Measurements from ENCODE around the gene VEPH1. TPM values are rescaled to one million over a fixed set of nuclear protein-coding genes. Genes with fewer than 3 reads are reported as not detected.

VEPH1 gene
- total and polyA plus RNA-seq, 9 of the 15 experiments (the other 6 are each of a cell fraction or from before 2014, with no cell fraction given) = 4.5 to 15.6 (median 5.8) TPM

- no peak for TF ChIP-seq SREBF2 (CRISPR knock-in tag; IDR thresholded peaks at IDR 0.05)
- TF ChIP-seq ZNF253 (CRISPR knock-in tag; conservative IDR thresholded peaks at IDR 0.05) = no peak
- TF ChIP-seq ZNF695 (CRISPR knock-in tag; IDR thresholded peaks at IDR 0.05) = no peak
- TF ChIP-seq ZNF121 (CRISPR knock-in tag; conservative IDR thresholded peaks at IDR 0.05) = no peak
- TF ChIP-seq ID3 (CRISPR knock-in tag; IDR thresholded peaks at IDR 0.05) = no peak
- TF ChIP-seq ID3 (tag; IDR thresholded peaks at IDR 0.05) = no peak
- TF ChIP-seq CBX3 (IDR thresholded peaks at IDR 0.05; ENCODE audit: borderline replicate concordance in 1 of 2, low read length in 2 of 2) = no peak
- no peak for TF ChIP-seq FIP1L1 (IDR thresholded peaks at IDR 0.05; ENCODE audit: low read depth, low read length, poor library complexity, severe bottlenecking)
- no peak for TF ChIP-seq FOS (IDR thresholded peaks at IDR 0.05; ENCODE audit: extremely low read depth, insufficient read length)
- TF ChIP-seq EP300 (IDR thresholded peaks at IDR 0.05; ENCODE audit: low read length) = 0 out of 2 replicates have a peak, but pooled peaks have one; percentile 9
- no peak for TF ChIP-seq FOXK1 (CRISPR knock-in tag; IDR thresholded peaks at IDR 0.05; ENCODE audit: borderline replicate concordance)
- TF ChIP-seq SRSF7 (optimal IDR thresholded peaks at IDR 0.05; ENCODE audit: low read depth, low read length) = no peak
- TF ChIP-seq XRCC3 (IDR thresholded peaks at IDR 0.05) = no peak
- no peak for TF ChIP-seq PHF8 (IDR thresholded peaks at IDR 0.05; ENCODE audit: borderline replicate concordance, low read length)
- TF ChIP-seq HBP1 (CRISPR knock-in tag; IDR thresholded peaks at IDR 0.05) = no peak
- TF ChIP-seq ZNF140 (CRISPR knock-in tag; IDR thresholded peaks at IDR 0.05) = no peak
- TF ChIP-seq HDAC6 (IDR thresholded peaks at IDR 0.05; ENCODE audit: low read depth, low read length) = no peak
- TF ChIP-seq ZNF518B (CRISPR knock-in tag; IDR thresholded peaks at IDR 0.05) = no peak
- no peak for TF ChIP-seq FOXA1 (IDR thresholded peaks at IDR 0.05; ENCODE audit: borderline replicate concordance)
- TF ChIP-seq ZNF175 (CRISPR knock-in tag; IDR thresholded peaks at IDR 0.05; ENCODE audit: low read depth) = 0 out of 2 replicates have a peak, but pooled peaks have one; percentile 32
- TF ChIP-seq CHD2 (IDR thresholded peaks at IDR 0.05; ENCODE audit: low read depth, low read length) = no peak
- TF ChIP-seq SMARCE1 (IDR thresholded peaks at IDR 0.05) = 0 out of 2 replicates have a peak, but pooled peaks have one; percentile 45
- no peak for TF ChIP-seq MAX (CRISPR knock-in tag; IDR thresholded peaks at IDR 0.05)
- no peak for TF ChIP-seq MBD1 (CRISPR knock-in tag; IDR thresholded peaks at IDR 0.05)
Observed at GRCh38 chr3:157279237-157279636, 224.0 kb downstream of the VEPH1 start (continued).
